Transverse colon (tissue), 4 donors: Measurements from ENCODE around the gene TXN. TPM values are rescaled to one million over a fixed set of nuclear protein-coding genes. Genes with fewer than 3 reads are reported as not detected.

Experiments used
- DNase-seq: peaks from one replicate; pipeline ENCODE4 v3.0.0-alpha.2; 2019
- H3K27ac ChIP-seq, 4 donors: fragments of 200-600 bp; sonication (generic); 2 replicates each; pipeline ENCODE4 v1.5.1; 2016 to 2018; ENCODE audit warnings: inconsistent platforms in 4 of 4
- H3K27me3 ChIP-seq: fragments of 200-600 bp; sonication (generic); 2 replicates; pipeline ENCODE4 v1.5.1; 2017; ENCODE audit warnings: inconsistent platforms
- H3K36me3 ChIP-seq, 4 donors: fragments of 200-600 bp; sonication (generic); 2 replicates each; pipeline ENCODE4 v1.5.1; 2017 to 2019; ENCODE audit warnings: inconsistent platforms in 4 of 4
- H3K4me1 ChIP-seq, 4 donors: fragments of 200-600 bp; sonication (generic); 2 replicates each; pipeline ENCODE4 v1.5.1; 2017 to 2020; ENCODE audit warnings: inconsistent platforms in 4 of 4
- H3K4me3 ChIP-seq, 4 donors: fragments of 200-600 bp; sonication (generic); 1 replicate in 1 of 4; 2 replicates in 3 of 4; pipeline versions ENCODE4 v1.5.1 to v1.6.1; 2017 to 2019; ENCODE audit warnings: inconsistent platforms in 4 of 4
- H3K9me3 ChIP-seq, 2 donors: fragments of 200-600 bp; sonication (generic); 2 replicates each; pipeline ENCODE4 v1.5.1; 2017 to 2019; ENCODE audit warnings: inconsistent platforms in 2 of 2
- EP300 ChIP-seq: sonication (generic); formaldehyde crosslinking; IDR thresholded peaks from one replicate; pipeline ENCODE4 v1.6.1; 2017; ENCODE audit warnings: antibody characterized with exemption, low read depth
- POLR2A ChIP-seq: fragments of 450-650 bp; IDR thresholded peaks from one replicate; pipeline ENCODE4 v1.6.1; 2016; ENCODE audit warnings: antibody characterized with exemption, mild to moderate bottlenecking, moderate library complexity
- POLR2AphosphoS5 ChIP-seq, 3 donors: sonication (generic); formaldehyde crosslinking; IDR thresholded peaks; one replicate each; pipeline ENCODE4 v1.6.1; 2016; ENCODE audit warnings: antibody characterized with exemption in 3 of 3
- WGBS, 2 donors: methylation state at CpG; one replicate each; pipeline ENCODE4 v1.1.5; 2018; ENCODE audit warnings: low coverage in 1 of 2; 5-methylcytosine and 5-hydroxymethylcytosine counted together
- in situ Hi-C, 4 donors: fragments of 200-750 bp; cut with MboI; loops; one replicate each; pipeline versions ENCODE4 v1.15.0 to v1.15.1; 2017; ENCODE audit warnings: low sequenced_read_pairs in 3 of 4, low pct_ligation_motif_present in 1 of 4, low pct_unique_long_range_greater_than_20kb in 1 of 4
- intact Hi-C: fragments of 100-400 bp; cut with DNase I; formaldehyde crosslinking; loops from one replicate; pipeline ENCODE4 v1.15.1; 2023; ENCODE audit warnings: low total_unique reads
- total RNA-seq, 4 donors: library from RNA; depleted of rRNA; stranded (reverse); fragments of >200 nt; gene quantifications; one replicate each; pipeline ENCODE4 v1.1.0, GENCODE V29; 2016
- TF ChIP-seq, protein P1 (sequence below), 5 experiments: fragments of 200-600 bp in 3 of 5; fragments of 450-650 bp in 2 of 5; sonication (generic) in 3 of 5; IDR thresholded peaks; 1 replicate in 2 of 5; 2 replicates in 3 of 5; pipeline ENCODE4 v1.5.1; 2016 to 2017; ENCODE audit warnings: antibody characterized with exemption in 5 of 5, inconsistent platforms in 3 of 5, mild to moderate bottlenecking in 2 of 5, moderate library complexity in 1 of 5

The TXN gene
- total RNA-seq, 4 donors from 2014 or later: 52.4 to 275 (median 182) TPM

DNA sequence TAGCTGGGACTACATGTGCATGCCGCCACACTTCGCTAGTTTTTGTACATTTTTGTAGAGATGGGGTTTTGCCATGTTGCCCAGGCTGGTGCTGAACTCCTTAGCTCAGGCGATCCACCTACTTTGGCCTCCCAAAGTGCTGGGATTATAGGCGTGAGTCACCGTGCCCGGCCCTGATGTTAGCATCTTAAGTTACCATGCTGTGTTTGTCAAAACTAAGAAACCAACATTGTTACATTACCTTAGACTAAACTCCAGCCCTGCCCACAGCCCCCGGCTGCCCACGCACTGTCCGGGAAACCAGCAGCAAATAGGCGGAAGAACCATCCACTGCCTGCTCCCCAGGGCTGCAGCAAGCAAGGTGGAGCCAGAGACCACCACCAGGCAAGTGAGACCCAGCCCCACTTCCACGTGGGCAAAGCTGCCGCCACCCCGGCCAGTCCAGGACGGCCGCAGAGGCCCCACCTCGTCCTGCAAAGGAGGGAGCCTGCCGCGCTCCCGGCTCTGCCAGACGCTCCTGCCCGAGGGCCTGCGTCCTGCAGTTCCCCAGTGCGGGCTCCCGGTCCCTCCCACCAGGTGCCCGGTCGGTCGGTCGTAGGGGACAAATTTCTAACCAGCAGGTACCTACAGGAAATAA lies 35.7 kb upstream of the TXN start:
- intact Hi-C loops (no loop called here), in situ Hi-C loops (no loop called here)
- H3K9me3 ChIP-seq: no peaks in the 10 kb centered on the region
- TF ChIP-seq, protein P1, sequence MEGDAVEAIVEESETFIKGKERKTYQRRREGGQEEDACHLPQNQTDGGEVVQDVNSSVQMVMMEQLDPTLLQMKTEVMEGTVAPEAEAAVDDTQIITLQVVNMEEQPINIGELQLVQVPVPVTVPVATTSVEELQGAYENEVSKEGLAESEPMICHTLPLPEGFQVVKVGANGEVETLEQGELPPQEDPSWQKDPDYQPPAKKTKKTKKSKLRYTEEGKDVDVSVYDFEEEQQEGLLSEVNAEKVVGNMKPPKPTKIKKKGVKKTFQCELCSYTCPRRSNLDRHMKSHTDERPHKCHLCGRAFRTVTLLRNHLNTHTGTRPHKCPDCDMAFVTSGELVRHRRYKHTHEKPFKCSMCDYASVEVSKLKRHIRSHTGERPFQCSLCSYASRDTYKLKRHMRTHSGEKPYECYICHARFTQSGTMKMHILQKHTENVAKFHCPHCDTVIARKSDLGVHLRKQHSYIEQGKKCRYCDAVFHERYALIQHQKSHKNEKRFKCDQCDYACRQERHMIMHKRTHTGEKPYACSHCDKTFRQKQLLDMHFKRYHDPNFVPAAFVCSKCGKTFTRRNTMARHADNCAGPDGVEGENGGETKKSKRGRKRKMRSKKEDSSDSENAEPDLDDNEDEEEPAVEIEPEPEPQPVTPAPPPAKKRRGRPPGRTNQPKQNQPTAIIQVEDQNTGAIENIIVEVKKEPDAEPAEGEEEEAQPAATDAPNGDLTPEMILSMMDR (IDR thresholded peaks at IDR 0.05): no peak
- TF ChIP-seq POLR2A: no peak
- no peak for TF ChIP-seq POLR2AphosphoS5 (IDR thresholded peaks at IDR 0.05)
- H3K27ac ChIP-seq: no peak overlapping the region
- no peaks in the 10 kb centered on the region for H3K27me3 ChIP-seq
- 91 to 96% methylated on average over 5 to 28 of the region's 28 CpGs for WGBS, 2 donors
- no peak overlapping the region for H3K4me3 ChIP-seq
- H3K36me3 ChIP-seq: no peaks in the 10 kb centered on the region
- H3K4me1 ChIP-seq: no peaks in the 10 kb centered on the region
- no peak for DNase-seq

- no peaks in the 10 kb centered on the region for H3K4me1 ChIP-seq
- H3K27me3 ChIP-seq: no peaks in the 10 kb centered on the region
- no peak overlapping the region for H3K27ac ChIP-seq
- 52 to 100% methylated on average over 1 of the region's 1 CpG for WGBS, 2 donors
- H3K9me3 ChIP-seq: no peaks in the 10 kb centered on the region
- H3K36me3 ChIP-seq: no peaks in the 10 kb centered on the region
- no peak for TF ChIP-seq EP300
- no peak for TF ChIP-seq POLR2A
- TF ChIP-seq POLR2AphosphoS5 (IDR thresholded peaks at IDR 0.05): no peak
- TF ChIP-seq, protein P1 (IDR thresholded peaks at IDR 0.05): no peak
- no peak for DNase-seq
- no peak overlapping the region for H3K4me3 ChIP-seq
- intact Hi-C loops (no loop called here), in situ Hi-C loops (no loop called here)
Observed at GRCh38 chr9:110290001-110290400, 33.7 kb upstream of the TXN start.

GRCh38 chr9:110288503-110288902 lies 32.2 kb upstream of the TXN start:
- intact Hi-C loops (no loop called here), in situ Hi-C loops (no loop called here)
- Histone ChIP-seq H3K9me3 (no peaks in the 10 kb centered on the region), H3K27ac (no peak overlapping the region), H3K4me3 (no peak overlapping the region), H3K27me3 (no peaks in the 10 kb centered on the region), H3K36me3 (no peaks in the 10 kb centered on the region), H3K4me1 (peaks cover 0 to 3% (median 3%) of the 10 kb centered on the region in 4 donors)
- no peak for DNase-seq
- TF ChIP-seq, protein P1 (IDR thresholded peaks at IDR 0.05): no peak
- no peak for TF ChIP-seq POLR2A
- TF ChIP-seq EP300: no peak
- TF ChIP-seq POLR2AphosphoS5 (IDR thresholded peaks at IDR 0.05): no peak
- 80 to 87% methylated on average over 3 to 4 of the region's 4 CpGs for WGBS, 2 donors

DNA sequence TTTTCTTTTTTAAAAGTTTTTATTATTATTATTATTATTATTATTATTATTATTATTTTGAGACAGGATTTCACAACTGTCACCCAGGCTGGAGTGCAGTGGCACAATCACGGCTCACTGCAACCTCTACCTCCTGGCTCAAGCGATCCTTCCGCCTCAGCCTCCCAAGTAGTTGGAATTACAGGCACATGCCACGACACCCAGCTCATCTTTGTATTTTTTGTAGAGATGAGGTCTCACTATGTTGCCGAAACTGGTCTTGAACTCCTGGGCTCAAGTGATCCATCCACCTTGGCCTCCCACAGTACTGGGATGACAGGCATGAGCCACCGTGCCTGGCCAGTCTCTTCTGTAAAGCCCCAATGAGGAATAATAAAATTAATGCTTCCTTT lies 31.0 kb upstream of the TXN start:
- Histone ChIP-seq H3K27me3 (no peaks in the 10 kb centered on the region), H3K27ac (no peak overlapping the region), H3K4me3 (no peak overlapping the region), H3K36me3 (no peaks in the 10 kb centered on the region), H3K9me3 (no peaks in the 10 kb centered on the region), H3K4me1 (peaks cover 0 to 16% (median 11%) of the 10 kb centered on the region in 4 donors)
- WGBS, 2 donors: 90 to 100% methylated on average over 1 to 6 of the region's 6 CpGs
- intact Hi-C loops: no loop called here
- TF ChIP-seq POLR2A: no peak
- no peak for TF ChIP-seq POLR2AphosphoS5 (IDR thresholded peaks at IDR 0.05)
- TF ChIP-seq EP300: no peak
- TF ChIP-seq, protein P1 (IDR thresholded peaks at IDR 0.05): no peak
- DNase-seq: no peak
- in situ Hi-C loops: no loop called here
